ENCODE results near the gene SLC25A21. TPM values are rescaled to one million over a fixed set of nuclear protein-coding genes. Genes with fewer than 3 reads are reported as not detected.

Gene SLC25A21
- total RNA-seq, 4 donors from 2014 or later, result 0.39 to 3.3 (median 1.2) TPM

DNA sequence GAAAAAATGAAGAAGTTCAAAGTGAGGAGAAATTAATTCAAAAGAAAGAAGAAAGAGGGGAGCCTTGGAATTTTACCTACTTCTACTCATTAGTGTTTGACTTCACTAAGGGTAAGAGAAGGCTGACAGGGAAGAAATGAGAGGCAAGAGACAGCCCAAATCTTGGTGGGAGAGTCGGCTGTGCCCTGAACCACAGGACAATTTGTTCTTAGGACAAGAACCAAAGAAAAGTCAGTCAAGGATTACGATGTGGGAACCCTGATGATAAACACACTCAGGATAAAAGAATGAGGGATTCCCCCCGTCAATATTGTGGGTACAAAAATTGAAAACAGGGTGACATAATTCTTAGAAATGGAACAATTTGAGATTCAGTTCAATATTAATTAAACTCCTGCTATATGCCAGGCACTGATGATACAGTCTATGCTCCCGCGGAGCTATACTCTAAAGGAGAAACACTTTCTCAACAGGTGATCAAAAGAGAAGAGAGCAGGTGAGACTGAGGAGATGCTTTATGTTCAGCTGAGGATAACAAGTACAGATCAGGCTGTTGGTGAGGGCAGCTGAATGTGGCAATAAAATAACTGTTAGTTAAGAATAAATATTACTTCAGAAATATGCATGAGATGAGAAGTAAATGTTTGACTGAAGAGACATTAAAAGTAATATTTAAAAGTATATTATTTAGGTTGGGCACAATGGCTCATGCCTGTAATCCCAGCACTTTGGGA lies 175.4 kb downstream of the SLC25A21 start:
- TF ChIP-seq EP300 (IDR thresholded peaks at IDR 0.05), result no peak
- TF ChIP-seq POLR2AphosphoS5 (IDR thresholded peaks at IDR 0.05), result no peak
- no peak for TF ChIP-seq POLR2A (IDR thresholded peaks at IDR 0.05; ENCODE audit: low read depth)
- TF ChIP-seq, protein P1, sequence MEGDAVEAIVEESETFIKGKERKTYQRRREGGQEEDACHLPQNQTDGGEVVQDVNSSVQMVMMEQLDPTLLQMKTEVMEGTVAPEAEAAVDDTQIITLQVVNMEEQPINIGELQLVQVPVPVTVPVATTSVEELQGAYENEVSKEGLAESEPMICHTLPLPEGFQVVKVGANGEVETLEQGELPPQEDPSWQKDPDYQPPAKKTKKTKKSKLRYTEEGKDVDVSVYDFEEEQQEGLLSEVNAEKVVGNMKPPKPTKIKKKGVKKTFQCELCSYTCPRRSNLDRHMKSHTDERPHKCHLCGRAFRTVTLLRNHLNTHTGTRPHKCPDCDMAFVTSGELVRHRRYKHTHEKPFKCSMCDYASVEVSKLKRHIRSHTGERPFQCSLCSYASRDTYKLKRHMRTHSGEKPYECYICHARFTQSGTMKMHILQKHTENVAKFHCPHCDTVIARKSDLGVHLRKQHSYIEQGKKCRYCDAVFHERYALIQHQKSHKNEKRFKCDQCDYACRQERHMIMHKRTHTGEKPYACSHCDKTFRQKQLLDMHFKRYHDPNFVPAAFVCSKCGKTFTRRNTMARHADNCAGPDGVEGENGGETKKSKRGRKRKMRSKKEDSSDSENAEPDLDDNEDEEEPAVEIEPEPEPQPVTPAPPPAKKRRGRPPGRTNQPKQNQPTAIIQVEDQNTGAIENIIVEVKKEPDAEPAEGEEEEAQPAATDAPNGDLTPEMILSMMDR (IDR thresholded peaks at IDR 0.05), result no peak
- no peaks in the 10 kb centered on the region for H3K27me3 ChIP-seq
- no peaks in the 10 kb centered on the region for H3K9me3 ChIP-seq
- intact Hi-C loops (cut with DNase I), result no loop called here
- peaks cover 0 to 12% (median 11%) of the 10 kb centered on the region in 4 donors for H3K4me1 ChIP-seq
- DNase-seq (ENCODE audit: extremely low spot score), result no peak
- no peaks in the 10 kb centered on the region for H3K36me3 ChIP-seq
- no peak overlapping the region for H3K27ac ChIP-seq (replicated peaks in 1 of 4)
- H3K4me3 ChIP-seq, result no peak overlapping the region
- WGBS, result 87% methylated on average over 5 of the region's 5 CpGs

DNA sequence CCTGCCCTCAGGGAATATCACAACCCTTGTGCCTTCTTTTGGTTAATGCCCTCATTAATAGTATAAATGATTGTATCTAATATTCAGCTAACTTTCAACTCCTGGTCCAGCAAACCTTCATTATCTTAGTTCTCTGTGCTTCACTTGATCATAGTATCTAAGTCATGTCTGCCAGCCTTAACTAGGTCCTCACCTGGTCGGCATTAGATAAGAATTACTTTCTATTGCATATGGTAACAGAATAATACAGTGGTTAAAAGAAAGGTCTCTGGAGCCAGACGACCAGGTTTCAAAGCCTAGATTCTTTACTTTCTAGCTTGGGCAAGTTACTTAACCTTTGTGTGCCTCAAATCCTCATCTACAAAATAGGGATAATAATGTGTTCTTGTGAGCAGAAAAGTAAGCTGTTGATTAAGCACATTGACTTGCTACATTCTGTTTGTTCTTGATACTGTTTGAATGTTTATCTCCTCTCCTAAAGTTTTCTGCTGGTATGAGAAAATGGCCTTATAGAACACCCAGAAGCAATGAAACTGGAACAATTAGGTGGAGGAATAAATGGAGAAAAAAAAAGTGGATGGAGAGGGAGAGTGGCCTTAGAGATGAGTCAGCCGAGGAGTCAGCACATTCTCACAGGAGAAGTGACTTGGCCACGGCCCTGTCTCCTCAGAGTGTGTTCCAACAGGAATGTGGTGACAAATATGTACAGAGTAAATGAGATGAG lies 176.1 kb downstream of the SLC25A21 start:
- 79% methylated on average over 4 of the region's 4 CpGs for WGBS
- peaks cover 0 to 12% (median 11%) of the 10 kb centered on the region in 4 donors for H3K4me1 ChIP-seq
- no peak for TF ChIP-seq EP300 (IDR thresholded peaks at IDR 0.05)
- TF ChIP-seq POLR2AphosphoS5 (IDR thresholded peaks at IDR 0.05), result no peak
- TF ChIP-seq, protein P1 (IDR thresholded peaks at IDR 0.05), result no peak
- TF ChIP-seq POLR2A (IDR thresholded peaks at IDR 0.05; ENCODE audit: low read depth), result no peak
- H3K9me3 ChIP-seq, result no peaks in the 10 kb centered on the region
- H3K27me3 ChIP-seq, result no peaks in the 10 kb centered on the region
- no peak overlapping the region for H3K27ac ChIP-seq (replicated peaks in 1 of 4)
- intact Hi-C loops (cut with DNase I), result no loop called here
- no peak for DNase-seq (ENCODE audit: extremely low spot score)
- no peak overlapping the region for H3K4me3 ChIP-seq
- H3K36me3 ChIP-seq, result no peaks in the 10 kb centered on the region

DNA sequence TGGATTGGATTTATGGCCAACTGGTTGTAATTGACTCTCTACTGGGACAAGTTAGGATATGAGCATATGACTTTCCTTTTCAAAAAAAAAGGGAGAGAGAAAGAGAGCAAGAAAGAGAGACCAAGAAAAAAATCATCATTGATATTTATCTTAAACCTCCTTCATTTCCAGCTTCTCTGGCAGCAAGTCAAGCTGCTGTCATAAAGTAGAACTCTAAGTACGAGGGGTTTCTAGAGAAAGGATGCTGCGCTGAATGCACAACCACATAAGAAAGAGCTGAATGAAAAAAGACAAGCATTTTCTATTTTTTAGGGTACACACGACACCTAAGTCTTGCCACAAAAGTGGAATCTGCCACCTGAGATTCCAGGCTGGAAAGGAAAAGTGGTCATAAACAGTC lies 182.6 kb downstream of the SLC25A21 start:
- intact Hi-C loops (cut with DNase I), result no loop called here
- Histone ChIP-seq H3K4me1 (no peaks in the 10 kb centered on the region), H3K9me3 (no peaks in the 10 kb centered on the region), H3K27me3 (no peaks in the 10 kb centered on the region), H3K4me3 (no peak overlapping the region), H3K36me3 (no peaks in the 10 kb centered on the region), H3K27ac (replicated peaks in 1 of 4) (no peak overlapping the region)
- WGBS, result 87% methylated on average over 3 of the region's 3 CpGs
- TF ChIP-seq POLR2AphosphoS5 (IDR thresholded peaks at IDR 0.05), result no peak
- TF ChIP-seq POLR2A (IDR thresholded peaks at IDR 0.05; ENCODE audit: low read depth), result no peak
- TF ChIP-seq EP300 (IDR thresholded peaks at IDR 0.05), result no peak
- TF ChIP-seq, protein P1 (IDR thresholded peaks at IDR 0.05), result no peak
- DNase-seq (ENCODE audit: extremely low spot score), result no peak

DNA sequence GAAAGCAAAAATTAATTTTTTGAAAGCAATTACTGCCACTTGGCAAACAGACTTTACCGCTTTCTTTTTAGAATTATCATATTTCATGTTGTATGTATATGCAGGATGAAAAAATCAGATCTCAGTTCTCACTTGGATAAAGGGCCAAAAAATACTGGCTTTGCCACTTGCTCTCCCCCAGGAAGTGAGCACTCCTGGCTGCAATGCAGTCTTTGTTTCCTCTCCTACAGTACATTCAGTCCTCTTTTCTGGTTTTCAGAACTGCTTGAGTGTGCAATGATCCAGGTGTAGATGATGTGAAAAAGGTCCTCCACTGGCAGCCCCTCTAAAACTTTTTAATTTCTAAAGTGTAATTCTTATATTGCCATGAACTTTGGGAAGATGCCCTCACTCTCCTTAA lies 183.4 kb downstream of the SLC25A21 start:
- H3K9me3 ChIP-seq, result no peaks in the 10 kb centered on the region
- no peak overlapping the region for H3K4me3 ChIP-seq
- TF ChIP-seq, protein P1 (IDR thresholded peaks at IDR 0.05), result no peak
- TF ChIP-seq POLR2A (IDR thresholded peaks at IDR 0.05; ENCODE audit: low read depth) (no peak), POLR2AphosphoS5 (IDR thresholded peaks at IDR 0.05) (no peak), EP300 (IDR thresholded peaks at IDR 0.05) (no peak)
- intact Hi-C loops (cut with DNase I), result no loop called here
- H3K4me1 ChIP-seq, result no peaks in the 10 kb centered on the region
- 95% methylated on average over 1 of the region's 1 CpG for WGBS
- DNase-seq (ENCODE audit: extremely low spot score), result no peak
- no peaks in the 10 kb centered on the region for H3K27me3 ChIP-seq
- H3K27ac ChIP-seq (replicated peaks in 1 of 4), result no peak overlapping the region
- no peaks in the 10 kb centered on the region for H3K36me3 ChIP-seq
